GM12878 (cell line): Measurements from ENCODE around the gene CD58. TPM values are rescaled to one million over a fixed set of nuclear protein-coding genes. Genes with fewer than 3 reads are reported as not detected.
A peak's percentile ranks its signal among the peaks of the same experiment; 100 is the strongest.

ENCODE experiments used
- ATAC-seq: fragments of 200-7000 bp; cut with Tn5 transposase; 3 replicates; pipeline ENCODE4 v1.9.1; 2020; ENCODE audit warnings: mild to moderate bottlenecking, moderate library complexity
- BruUV-seq: library from RNA; stranded (reverse); fragments of 400-500 nt; replicated peaks from 2 replicates; lab custom pipeline; 2021; lab: Mats Ljungman, UMichigan
- CTCF ChIA-PET: fragments of 300-600 bp; sonication (Branson Sonifier 250); formaldehyde crosslinking; extraction: SDS; loops from one replicate; lab custom pipeline; 2021; ENCODE audit warnings: inconsistent platforms; lab: Yijun Ruan, JAX
- POLR2A ChIA-PET: fragments of 350-600 bp; formaldehyde crosslinking; extraction: SDS; loops from one replicate; lab custom pipeline; 2021; ENCODE audit warnings: inconsistent platforms; lab: Charles Lee
- RAD21 ChIA-PET: fragments of 300-600 bp; sonication (Branson Sonifier 250); formaldehyde crosslinking; loops from one replicate; lab custom pipeline; 2023; ENCODE audit warnings: antibody characterized with exemption; ENCODE audit not compliant: unreplicated experiment; lab: Charles Lee
- SMC1A ChIA-PET: fragments of 300-600 bp; sonication (Branson Sonifier 250); formaldehyde crosslinking; loops from one replicate; lab custom pipeline; 2023; ENCODE audit not compliant: unreplicated experiment, uncharacterized antibody; lab: Charles Lee
- DNase-seq: peaks from one replicate; pipeline ENCODE4 v3.0.0-alpha.2; 2011; ENCODE audit warnings: low read depth, low spot score
- FAIRE-seq: peaks from 3 replicates; lab custom pipeline; 2011; peaks lifted over from hg19 to GRCh38; lab: Jason Lieb, UNC
- H2AFZ ChIP-seq: 2 replicates; pipeline ENCODE4 v1.6.0; 2011; ENCODE audit warnings: low read depth, low read length, control low read depth; ENCODE audit not compliant: control insufficient read depth
- H3K27ac ChIP-seq: 2 replicates; pipeline ENCODE4 v1.5.1; 2011; ENCODE audit warnings: control low read depth; ENCODE audit not compliant: control insufficient read depth, insufficient read depth
- H3K27me3 ChIP-seq, 2 experiments: replicated peaks in 1 of 2; 2 replicates each; pipeline versions ENCODE4 v1.6.0 to v1.6.1; 2011; ENCODE audit warnings: low read length in 1 of 2; ENCODE audit not compliant: control insufficient read depth in 2 of 2, insufficient read depth in 2 of 2
- H3K36me3 ChIP-seq, 2 experiments: 2 replicates each; pipeline ENCODE4 v1.5.1; 2011; ENCODE audit warnings: low read length in 1 of 2; ENCODE audit not compliant: control insufficient read depth in 2 of 2, insufficient read depth in 2 of 2
- H3K4me1 ChIP-seq: 2 replicates; pipeline ENCODE4 v1.6.1; 2011; ENCODE audit warnings: mild to moderate bottlenecking, low read length, moderate library complexity, mixed read lengths; ENCODE audit not compliant: control insufficient read depth, insufficient read depth
- H3K4me2 ChIP-seq: 2 replicates; pipeline ENCODE4 v1.6.0; 2011; ENCODE audit warnings: control low read depth; ENCODE audit not compliant: control insufficient read depth, insufficient read depth
- H3K4me3 ChIP-seq: fragments of 200-600 bp; sonication (generic); 2 replicates; pipeline ENCODE4 v1.5.1; 2016
- H3K79me2 ChIP-seq: 2 replicates; pipeline ENCODE4 v1.6.0; 2011; ENCODE audit warnings: low read length; ENCODE audit not compliant: control insufficient read depth, insufficient read depth
- H3K9ac ChIP-seq: 2 replicates; pipeline ENCODE4 v1.8.0; 2011; ENCODE audit warnings: low read length, control low read depth, mixed read lengths; ENCODE audit not compliant: control insufficient read depth, insufficient read depth
- H3K9me3 ChIP-seq: replicated peaks from 3 replicates; pipeline ENCODE4 v1.5.1; 2011; ENCODE audit warnings: mild to moderate bottlenecking, low read length; ENCODE audit not compliant: control insufficient read depth, insufficient read depth
- H4K20me1 ChIP-seq: 2 replicates; pipeline ENCODE4 v1.6.0; 2011; ENCODE audit not compliant: control insufficient read depth, insufficient read depth
- CREM ChIP-seq: IDR thresholded peaks from 2 replicates; pipeline ENCODE4 v1.6.1; 2014; ENCODE audit warnings: antibody characterized with exemption, low read depth
- EED ChIP-seq: sonication (generic); IDR thresholded peaks from 2 replicates; pipeline ENCODE4 v1.6.1; 2016; ENCODE audit warnings: antibody characterized with exemption, low read depth
- EP300 ChIP-seq, 2 experiments: fragments of 150-350 bp in 1 of 2; IDR thresholded peaks; 2 replicates each; pipeline ENCODE4 v1.6.1; 2011 to 2012; ENCODE audit warnings: low read depth in 2 of 2, low read length in 2 of 2, borderline replicate concordance in 1 of 2, improper control_type of control experiment in 1 of 2, inconsistent platforms in 1 of 2; ENCODE audit not compliant: control insufficient read depth in 1 of 2
- IKZF1 ChIP-seq: fragments of 450-650 bp; conservative IDR thresholded peaks from 2 replicates; pipeline ENCODE4 v1.6.1; 2017; ENCODE audit warnings: antibody characterized with exemption, mild to moderate bottlenecking
- IKZF2 ChIP-seq, 2 experiments: fragments of 450-650 bp; IDR thresholded peaks; 2 replicates each; pipeline ENCODE4 v1.6.1; 2017; ENCODE audit warnings: mild to moderate bottlenecking in 2 of 2, moderate library complexity in 2 of 2
- IRF3 ChIP-seq: fragments of 450-650 bp; IDR thresholded peaks from 2 replicates; pipeline ENCODE4 v1.6.1; 2014; ENCODE audit warnings: mild to moderate bottlenecking
- JUNB ChIP-seq: IDR thresholded peaks from 2 replicates; pipeline ENCODE4 v1.6.1; 2016; ENCODE audit warnings: antibody characterized with exemption, mild to moderate bottlenecking
- LARP7 ChIP-seq: fragments of 450-650 bp; IDR thresholded peaks from 2 replicates; pipeline ENCODE4 v1.6.1; 2017; ENCODE audit warnings: mild to moderate bottlenecking
- MLLT1 ChIP-seq: fragments of 450-650 bp; IDR thresholded peaks from 2 replicates; pipeline ENCODE4 v1.6.1; 2016; ENCODE audit warnings: mild to moderate bottlenecking
- MTA2 ChIP-seq: fragments of 450-650 bp; IDR thresholded peaks from 2 replicates; pipeline ENCODE4 v1.6.1; 2016; ENCODE audit warnings: low read depth, mild to moderate bottlenecking, moderate library complexity
- NFIC ChIP-seq: IDR thresholded peaks from 2 replicates; pipeline ENCODE4 v1.6.1; 2012; ENCODE audit warnings: low read depth, mild to moderate bottlenecking, inconsistent platforms, low read length, moderate library complexity
- NR2F1 ChIP-seq: fragments of 450-650 bp; conservative IDR thresholded peaks from 2 replicates; pipeline ENCODE4 v1.6.1; 2017; ENCODE audit warnings: mild to moderate bottlenecking
- PML ChIP-seq: IDR thresholded peaks from 2 replicates; pipeline ENCODE4 v1.6.1; 2012; ENCODE audit warnings: low read length, inconsistent platforms
- RUNX3 ChIP-seq: IDR thresholded peaks from 2 replicates; pipeline ENCODE4 v1.6.1; 2012; ENCODE audit warnings: low read length, inconsistent platforms
- SMARCA5 ChIP-seq: fragments of 450-650 bp; IDR thresholded peaks from 2 replicates; pipeline ENCODE4 v1.6.1; 2017; ENCODE audit warnings: mild to moderate bottlenecking
- TCF7 ChIP-seq: IDR thresholded peaks from 2 replicates; pipeline ENCODE4 v1.6.1; 2014; ENCODE audit warnings: antibody characterized with exemption, borderline replicate concordance
- WGBS: methylation state at CpG from one replicate; pipeline ENCODE4 v1.1.6; 2016; ENCODE audit warnings: low lambda C conversion rate; ENCODE audit not compliant: insufficient replicate concordance, insufficient coverage; ENCODE audit errors: missing lambda C conversion rate; 5-methylcytosine and 5-hydroxymethylcytosine counted together
- in situ Hi-C: fragments of 300-500 bp; cut with MboI; formaldehyde crosslinking; loops from 9 replicates; pipeline ENCODE4 v1.14.3; 2018; ENCODE audit warnings: mixed read lengths
- intact Hi-C: fragments of 100-400 bp; cut with micrococcal nuclease; formaldehyde crosslinking; loops from one replicate; pipeline ENCODE4 v1.14.2; 2022; ENCODE audit not compliant: unreplicated experiment
- polyA plus RNA-seq, 11 experiments: library from polyadenylated mRNA; depleted of rRNA in 4 of 11; unstranded in 6 of 11; stranded (reverse) in 5 of 11; fragments of >200 nt; fragmentation: Nextera tagmentation in 4 of 11; fragmentation: Illumina TruSeq in 1 of 11; extraction: Ambion mirVana in 4 of 11; extraction: Trizol in 1 of 11; gene quantifications; 1 replicate in 1 of 11; 2 replicates in 10 of 11; pipeline versions ENCODE4 v1.2.1 to v1.2.3, GENCODE V29; 2011 to 2016; ENCODE audit warnings: inconsistent platforms in 2 of 11, missing spikeins in 2 of 11, low read depth in 1 of 11
- total RNA-seq, 4 experiments: library from RNA; depleted of rRNA in 3 of 4; stranded (reverse); fragments of >200 nt in 3 of 4; fragmentation: Illumina TruSeq in 1 of 4; extraction: Trizol in 1 of 4; gene quantifications; 2 replicates each; pipeline versions ENCODE4 v1.2.1 to v1.2.3, GENCODE V29; 2013 to 2021

The CD58 gene
- total and polyA plus RNA-seq, 10 of the 15 experiments (the other 5 are each of a cell fraction or from before 2014, with no cell fraction given): 70.4 to 252 (median 129) TPM

- ChIA-PET POLR2A (interaction anchor here (0.8 to 3.2 kb wide), 14 partner anchors 10 to 128 kb away, joined by 3 to 20 read pairs (median 5); no protein-coding TSS in a partner anchor), RAD21 (interaction anchor here (0.7 to 4.9 kb wide), 17 partner anchors 12 to 557 kb away, joined by 3 to 43 read pairs (median 6); partner anchors contain the start of gene TTF2), CTCF (interaction anchor here (1.0 to 12.7 kb wide), 10 partner anchors 10 to 364 kb away, joined by 3 to 230 read pairs (median 4); no protein-coding TSS in a partner anchor), SMC1A (interaction anchor here (0.7 to 7.8 kb wide), 17 partner anchors 11 to 394 kb away, joined by 3 to 67 read pairs (median 5); no protein-coding TSS in a partner anchor)
- TF ChIP-seq JUNB (peak; percentile 36; the same call in 1 of the 2 replicates), MTA2 (0 out of 2 replicates have a peak, but pooled peaks have one; percentile 17), IKZF2 (IDR thresholded peaks at IDR 0.05) (peak; percentile 14 to 21; a peak in 1 of 4 replicates), EED (0 out of 2 replicates have a peak, but pooled peaks have one; percentile 72), IKZF1 (peak; percentile 39; the same call in 1 of the 2 replicates), EP300 (IDR thresholded peaks at IDR 0.05; ENCODE audit: borderline replicate concordance in 1 of 2, control insufficient read depth in 1 of 2, low read depth in 2 of 2, low read length in 2 of 2) (peak in 1 of 2 experiments; percentile 29; a peak in 1 of 4 replicates), NR2F1 (peak; percentile 40; the same call in 1 of the 2 replicates), SMARCA5 (0 out of 2 replicates have a peak, but pooled peaks have one; percentile 52), RUNX3 (peak; percentile 87), MLLT1 (no peak), NFIC (peak; percentile 63; the same call in 1 of the 2 replicates), CREM (peak; percentile 30; the same call in 1 of the 2 replicates), PML (no peak), IRF3 (no peak), TCF7 (peak; percentile 78), LARP7 (0 out of 2 replicates have a peak, but pooled peaks have one; percentile 32)
- Histone ChIP-seq H3K27me3 (no peaks in the 10 kb centered on the region), H3K79me2 (no peaks in the 10 kb centered on the region), H3K9ac (no peak overlapping the region), H3K4me1 (peaks cover 46% of the 10 kb centered on the region), H3K4me3 (no peak overlapping the region), H2AFZ (peak overlapping the region; percentile 56), H3K36me3 (peaks cover 0 to 5% of the 10 kb centered on the region in 2 experiments; a peak in 2 of 4 replicates), H4K20me1 (no peaks in the 10 kb centered on the region), H3K9me3 (no peaks in the 10 kb centered on the region), H3K27ac (peak overlapping the region; percentile 84), H3K4me2 (peak overlapping the region; percentile 40)
- no peak for FAIRE-seq
- in situ Hi-C loops (no loop called here), intact Hi-C loops (loop anchor here (1.0 to 2.0 kb wide), 3 partner anchors 37 to 125 kb away; no protein-coding TSS in a partner anchor)
- BruUV-seq: no TSS peak
- 51% methylated on average over 7 of the region's 7 CpGs for WGBS
- no peak for DNase-seq
- ATAC-seq: peak; percentile 15
These were observed 67.1 kb downstream of the CD58 start for GRCh38 chr1:116503546-116504307.
